Fibroblast of lung (primary cell): Measurements from ENCODE around the gene PIGM. TPM values are rescaled to one million over a fixed set of nuclear protein-coding genes. Genes with fewer than 3 reads are reported as not detected.
"Not testable (repeated sequence)": the region's sequence is repeated elsewhere in the genome, so short reads cannot be mapped to it uniquely, and the experiment has no call there.

Experiments used
- DNase-seq, 2 donors: peaks; one replicate each; pipeline versions ENCODE4 v3.0.0 to v3.0.0-alpha.2; 2010; ENCODE audit warnings: low read depth in 2 of 2
- H2AFZ ChIP-seq: 2 replicates; pipeline ENCODE4 v1.5.1; 2012; ENCODE audit warnings: low read length, control low read depth, inconsistent platforms
- H3K27ac ChIP-seq: 2 replicates; pipeline ENCODE4 v1.5.1; 2011; ENCODE audit warnings: low read length, control low read depth; ENCODE audit not compliant: insufficient read depth
- H3K27me3 ChIP-seq: 2 replicates; pipeline ENCODE4 v1.5.1; 2011; ENCODE audit warnings: mild to moderate bottlenecking, low read length; ENCODE audit not compliant: control insufficient read depth, insufficient read depth
- H3K36me3 ChIP-seq: 2 replicates; pipeline ENCODE4 v1.5.1; 2011; ENCODE audit warnings: low read length; ENCODE audit not compliant: control insufficient read depth, insufficient read depth
- H3K4me1 ChIP-seq: 2 replicates; pipeline ENCODE4 v1.5.1; 2011; ENCODE audit warnings: low read length; ENCODE audit not compliant: control insufficient read depth, insufficient read depth; ENCODE audit errors: extremely low read depth
- H3K4me2 ChIP-seq: 2 replicates; pipeline ENCODE4 v1.5.1; 2011; ENCODE audit warnings: low read length, control low read depth; ENCODE audit not compliant: insufficient read depth; ENCODE audit errors: extremely low read depth
- H3K4me3 ChIP-seq, 4 experiments: fragments of 200-600 bp in 1 of 4; sonication (generic) in 1 of 4; replicated peaks in 1 of 4; 2 replicates each; pipeline ENCODE4 v1.5.1; 2011 to 2016; ENCODE audit warnings: low read length in 4 of 4, low read depth in 3 of 4, mild to moderate bottlenecking in 3 of 4, control low read depth in 2 of 4, inconsistent platforms in 1 of 4, mixed read lengths in 1 of 4; ENCODE audit not compliant: insufficient read depth in 1 of 4; ENCODE audit errors: control extremely low read depth in 1 of 4
- H3K79me2 ChIP-seq: 2 replicates; pipeline ENCODE4 v1.5.1; 2012; ENCODE audit warnings: mild to moderate bottlenecking, low read length, inconsistent platforms; ENCODE audit not compliant: control insufficient read depth, insufficient read depth
- H3K9ac ChIP-seq: 2 replicates; pipeline ENCODE4 v1.5.1; 2011; ENCODE audit warnings: mild to moderate bottlenecking, low read length, control low read depth; ENCODE audit not compliant: insufficient read depth
- H3K9me3 ChIP-seq: 2 replicates; pipeline ENCODE4 v1.5.1; 2012; ENCODE audit warnings: low read depth, low read length; ENCODE audit not compliant: control insufficient read depth, insufficient read depth
- H4K20me1 ChIP-seq: 2 replicates; pipeline ENCODE4 v1.5.1; 2011; ENCODE audit warnings: low read length; ENCODE audit not compliant: control insufficient read depth, insufficient read depth; ENCODE audit errors: extremely low read depth
- EZH2 ChIP-seq: IDR thresholded peaks from 2 replicates; pipeline ENCODE4 v1.5.1; 2012; ENCODE audit warnings: low read length, control low read depth, mild to moderate bottlenecking; ENCODE audit errors: missing control alignments
- polyA plus RNA-seq, 2 donors: library from polyadenylated mRNA; depleted of rRNA in 1 of 2; stranded (reverse) in 1 of 2; unstranded in 1 of 2; fragments of >200 nt; gene quantifications; 2 replicates each; pipeline ENCODE4 v1.2.1, GENCODE V29; 2011 to 2012; ENCODE audit warnings: missing spikeins in 1 of 2
- total RNA-seq: library from RNA; depleted of rRNA; stranded (reverse); fragments of >200 nt; gene quantifications from 2 replicates; pipeline ENCODE4 v1.2.1, GENCODE V29; 2014
- TF ChIP-seq, protein P1 (sequence below), 2 donors: IDR thresholded peaks in 1 of 2; conservative IDR thresholded peaks in 1 of 2; 1 replicate in 1 of 2; 2 replicates in 1 of 2; pipeline ENCODE4 v1.5.1; 2011 to 2012; ENCODE audit warnings: low read length in 2 of 2, control low read depth in 1 of 2, inconsistent platforms in 1 of 2, low read depth in 1 of 2, mild to moderate bottlenecking in 1 of 2

PIGM gene
- total and polyA plus RNA-seq, 2 donors (not counting 1 experiment from before 2014, with no cell fraction given), result 4.5 to 6.7 TPM

GRCh38 chr1:160050619-160051018 lies 18.8 kb upstream of the PIGM start:
- H3K4me3 ChIP-seq, result no peak overlapping the region
- no peak overlapping the region for H3K27ac ChIP-seq
- H4K20me1 ChIP-seq, result no peaks in the 10 kb centered on the region
- H3K27me3 ChIP-seq, result peaks cover 26% of the 10 kb centered on the region
- no peaks in the 10 kb centered on the region for H3K36me3 ChIP-seq
- TF ChIP-seq, protein P1, sequence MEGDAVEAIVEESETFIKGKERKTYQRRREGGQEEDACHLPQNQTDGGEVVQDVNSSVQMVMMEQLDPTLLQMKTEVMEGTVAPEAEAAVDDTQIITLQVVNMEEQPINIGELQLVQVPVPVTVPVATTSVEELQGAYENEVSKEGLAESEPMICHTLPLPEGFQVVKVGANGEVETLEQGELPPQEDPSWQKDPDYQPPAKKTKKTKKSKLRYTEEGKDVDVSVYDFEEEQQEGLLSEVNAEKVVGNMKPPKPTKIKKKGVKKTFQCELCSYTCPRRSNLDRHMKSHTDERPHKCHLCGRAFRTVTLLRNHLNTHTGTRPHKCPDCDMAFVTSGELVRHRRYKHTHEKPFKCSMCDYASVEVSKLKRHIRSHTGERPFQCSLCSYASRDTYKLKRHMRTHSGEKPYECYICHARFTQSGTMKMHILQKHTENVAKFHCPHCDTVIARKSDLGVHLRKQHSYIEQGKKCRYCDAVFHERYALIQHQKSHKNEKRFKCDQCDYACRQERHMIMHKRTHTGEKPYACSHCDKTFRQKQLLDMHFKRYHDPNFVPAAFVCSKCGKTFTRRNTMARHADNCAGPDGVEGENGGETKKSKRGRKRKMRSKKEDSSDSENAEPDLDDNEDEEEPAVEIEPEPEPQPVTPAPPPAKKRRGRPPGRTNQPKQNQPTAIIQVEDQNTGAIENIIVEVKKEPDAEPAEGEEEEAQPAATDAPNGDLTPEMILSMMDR (conservative IDR thresholded peaks at IDR 0.05 in 1 of 2, IDR thresholded peaks at IDR 0.05 in 1 of 2; ENCODE audit: low read depth in 1 of 2, low read length in 2 of 2), result no peak
- no peak for TF ChIP-seq EZH2
- H3K9me3 ChIP-seq, result no peaks in the 10 kb centered on the region
- H3K4me2 ChIP-seq, result no peak overlapping the region
- H3K9ac ChIP-seq, result no peak overlapping the region
- no peaks in the 10 kb centered on the region for H3K79me2 ChIP-seq
- H2AFZ ChIP-seq, result no peak overlapping the region
- no peaks in the 10 kb centered on the region for H3K4me1 ChIP-seq
- no peak for DNase-seq

GRCh38 chr1:160050182-160050581 lies 18.4 kb upstream of the PIGM start:
- not testable (repeated sequence) for H3K9ac ChIP-seq, H3K4me1 ChIP-seq, H3K4me3 ChIP-seq, H2AFZ ChIP-seq, H3K36me3 ChIP-seq, H3K27ac ChIP-seq, H3K4me2 ChIP-seq, DNase-seq, H4K20me1 ChIP-seq, H3K9me3 ChIP-seq, H3K79me2 ChIP-seq
- peaks cover 24% of the 10 kb centered on the region for H3K27me3 ChIP-seq

GRCh38 chr1:160049101-160049500 lies 17.3 kb upstream of the PIGM start:
- Histone ChIP-seq H3K79me2 (no peaks in the 10 kb centered on the region), H3K36me3 (no peaks in the 10 kb centered on the region), H3K27me3 (peaks cover 24% of the 10 kb centered on the region), H3K9me3 (no peaks in the 10 kb centered on the region), H2AFZ (no peak overlapping the region), H4K20me1 (no peaks in the 10 kb centered on the region), H3K4me1 (no peaks in the 10 kb centered on the region), H3K9ac (no peak overlapping the region), H3K4me3 (no peak overlapping the region), H3K4me2 (no peak overlapping the region), H3K27ac (no peak overlapping the region)
- no peak for DNase-seq
- no peak for TF ChIP-seq EZH2
- TF ChIP-seq, protein P1 (conservative IDR thresholded peaks at IDR 0.05 in 1 of 2, IDR thresholded peaks at IDR 0.05 in 1 of 2; ENCODE audit: low read depth in 1 of 2, low read length in 2 of 2), result no peak
